NT2/D1 (cell line): ENCODE results near the gene BCL7A.

Source experiments
- DNase-seq: peaks from one replicate; pipeline ENCODE4 v3.0.0-alpha.2; 2011; ENCODE audit warnings: low read depth, low spot score
- H3K27me3 ChIP-seq: 2 replicates; pipeline ENCODE4 v1.6.0; 2011; ENCODE audit warnings: mild to moderate bottlenecking; ENCODE audit not compliant: insufficient read length, insufficient read depth
- H3K36me3 ChIP-seq: 2 replicates; pipeline ENCODE4 v1.6.1; 2011; ENCODE audit warnings: mild to moderate bottlenecking, low read length, mixed read lengths; ENCODE audit not compliant: insufficient read depth, insufficient read length
- H3K4me1 ChIP-seq: 2 replicates; pipeline ENCODE4 v1.5.1; 2011; ENCODE audit not compliant: insufficient read depth, insufficient read length
- H3K4me3 ChIP-seq: 2 replicates; pipeline ENCODE4 v1.5.1; 2011; ENCODE audit warnings: low read depth; ENCODE audit not compliant: insufficient read length
- H3K9ac ChIP-seq: 2 replicates; pipeline ENCODE4 v1.6.0; 2011; ENCODE audit warnings: low read depth; ENCODE audit not compliant: insufficient read length
- H3K9me3 ChIP-seq: 2 replicates; pipeline ENCODE4 v1.5.1; 2011; ENCODE audit warnings: mild to moderate bottlenecking, low read length; ENCODE audit not compliant: insufficient read depth
- SUZ12 ChIP-seq: IDR thresholded peaks from 2 replicates; pipeline ENCODE4 v1.6.1; 2011; ENCODE audit not compliant: insufficient read length, insufficient read depth; ENCODE audit errors: extremely low read depth
- YY1 ChIP-seq: IDR thresholded peaks from 2 replicates; pipeline ENCODE4 v1.6.1; 2011; ENCODE audit not compliant: insufficient read length, insufficient read depth
- ZNF274 ChIP-seq: IDR thresholded peaks from 2 replicates; pipeline ENCODE4 v1.6.1; 2011; ENCODE audit warnings: mild to moderate bottlenecking, low read depth, low read length

BCL7A gene

DNA sequence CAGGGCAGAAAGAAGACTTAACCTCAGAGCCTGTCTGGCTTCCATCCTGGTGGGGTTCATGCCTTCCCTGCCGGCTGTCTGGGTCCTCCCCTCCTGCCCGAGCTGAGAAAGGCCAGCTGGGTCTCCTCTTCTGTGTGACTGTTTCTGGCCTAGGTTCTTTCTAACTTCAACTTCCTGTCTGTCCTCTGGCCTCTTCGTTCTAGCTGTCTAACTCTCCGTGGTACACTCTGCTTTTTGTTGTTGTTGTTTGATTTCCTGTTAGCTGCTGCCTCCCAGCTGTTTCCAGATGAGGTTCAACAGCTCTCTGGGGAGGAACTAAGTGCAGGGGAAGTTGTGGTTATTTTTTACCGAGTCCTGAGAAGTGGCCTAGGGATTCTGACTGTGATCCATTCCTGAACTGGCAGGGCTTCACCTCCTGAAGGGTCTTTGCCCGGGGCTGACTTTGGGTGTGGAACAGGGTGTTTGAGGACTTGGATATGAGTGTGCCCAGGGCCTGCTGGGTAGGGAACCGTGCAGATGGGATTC lies 60.1 kb downstream of the BCL7A start:
- DNase-seq: no peak
- H3K9me3 ChIP-seq: no peaks in the 10 kb centered on the region
- no peak for TF ChIP-seq ZNF274
- H3K9ac ChIP-seq: no peak overlapping the region
- H3K27me3 ChIP-seq: peaks cover 14% of the 10 kb centered on the region
- H3K36me3 ChIP-seq: peaks cover 30% of the 10 kb centered on the region
- peaks cover 7% of the 10 kb centered on the region for H3K4me1 ChIP-seq
- H3K4me3 ChIP-seq: no peak overlapping the region

DNA sequence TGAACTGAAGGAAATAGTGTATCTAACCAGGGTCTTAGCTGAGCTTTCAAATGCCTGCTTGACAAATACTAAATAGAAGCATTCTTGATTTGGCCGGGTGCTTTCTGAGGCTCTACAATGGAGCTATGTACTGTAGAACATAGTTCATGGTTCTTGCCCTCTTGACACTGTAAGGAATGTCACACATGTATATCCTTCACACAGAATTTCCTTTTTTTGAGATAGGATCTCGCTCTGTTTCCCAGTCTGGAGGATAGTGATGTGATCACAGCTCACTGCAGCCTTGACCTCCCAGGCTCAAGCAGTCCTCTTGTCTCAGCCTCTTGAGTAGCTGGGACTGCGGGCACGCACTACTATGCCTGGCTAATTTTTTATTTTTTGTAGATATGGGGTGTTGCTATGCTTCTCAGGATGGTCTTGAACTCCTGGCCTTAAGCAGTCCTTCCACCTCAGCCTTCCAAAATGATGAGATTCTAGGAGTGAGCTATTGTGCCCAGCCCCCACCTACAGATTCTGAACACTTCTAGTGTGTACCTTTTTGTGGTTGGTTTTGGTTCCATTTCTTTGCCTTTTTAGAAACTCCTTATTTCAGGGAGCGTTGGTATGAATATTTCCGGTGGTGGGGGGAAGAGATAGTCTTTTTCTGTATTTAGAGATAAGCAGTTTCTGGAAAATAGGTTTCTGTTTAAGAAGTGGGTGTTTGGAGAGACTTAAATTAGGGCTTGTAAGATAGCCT lies 61.1 kb downstream of the BCL7A start:
- no peaks in the 10 kb centered on the region for H3K9me3 ChIP-seq
- H3K4me1 ChIP-seq: peaks cover 4% of the 10 kb centered on the region
- H3K36me3 ChIP-seq: peaks cover 41% of the 10 kb centered on the region
- no peak for TF ChIP-seq ZNF274
- TF ChIP-seq SUZ12: no peak
- TF ChIP-seq YY1: no peak
- H3K4me3 ChIP-seq: no peak overlapping the region
- DNase-seq: no peak
- no peak overlapping the region for H3K9ac ChIP-seq
- peaks cover 14% of the 10 kb centered on the region for H3K27me3 ChIP-seq

DNA sequence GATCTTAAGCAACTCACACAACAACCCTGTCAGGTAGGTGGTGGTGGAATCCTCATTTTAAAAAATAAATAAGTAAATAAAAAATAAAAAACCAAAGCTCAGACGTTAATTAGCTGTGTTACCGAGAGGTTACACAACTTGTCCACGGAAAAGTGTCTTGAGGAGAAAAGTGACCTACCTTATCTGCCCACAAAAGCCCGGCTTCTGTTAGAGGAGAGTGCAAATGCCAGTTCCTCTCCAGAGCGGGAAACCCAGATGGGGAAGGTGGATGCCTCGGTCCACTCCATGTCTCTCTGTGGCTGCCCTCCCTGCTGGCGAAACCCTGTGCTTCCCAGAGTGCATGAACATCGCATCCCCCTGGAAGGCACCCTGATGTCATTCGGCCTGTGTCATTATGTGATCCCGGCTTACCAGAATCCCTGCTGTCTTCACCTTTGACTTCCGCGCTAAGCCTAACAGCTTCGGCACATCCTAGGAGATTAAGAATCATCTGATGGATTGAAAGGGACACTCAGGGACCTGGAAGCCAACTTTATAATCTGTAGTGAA lies 63.2 kb downstream of the BCL7A start:
- H3K4me3 ChIP-seq: no peak overlapping the region
- peaks cover 6% of the 10 kb centered on the region for H3K27me3 ChIP-seq
- H3K9me3 ChIP-seq: no peaks in the 10 kb centered on the region
- no peak for TF ChIP-seq YY1
- no peak for TF ChIP-seq SUZ12
- TF ChIP-seq ZNF274: no peak
- H3K9ac ChIP-seq: no peak overlapping the region
- H3K36me3 ChIP-seq: peaks cover 53% of the 10 kb centered on the region
- H3K4me1 ChIP-seq: peaks cover 8% of the 10 kb centered on the region
- DNase-seq: no peak

DNA sequence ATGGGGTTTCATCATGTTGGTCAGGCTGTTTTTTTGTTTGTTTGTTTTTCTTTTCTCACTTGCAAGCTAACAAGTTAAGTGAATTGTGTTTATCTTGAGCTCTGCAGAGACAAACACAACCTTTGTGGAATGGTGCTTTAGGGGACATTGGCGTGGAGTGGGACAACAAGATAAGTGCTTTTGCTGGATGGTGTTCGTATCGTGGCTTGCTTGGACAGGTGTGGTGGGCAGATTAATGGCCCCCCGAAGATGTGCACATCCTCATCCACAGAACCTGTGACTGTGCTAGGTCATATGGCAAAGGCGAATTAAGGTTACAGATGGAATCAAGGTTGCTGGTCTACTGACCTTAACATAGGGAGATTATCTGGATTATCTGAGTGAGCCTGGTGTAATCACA lies 63.9 kb downstream of the BCL7A start:
- Histone ChIP-seq H3K27me3 (no peaks in the 10 kb centered on the region), H3K9me3 (no peaks in the 10 kb centered on the region), H3K4me3 (no peak overlapping the region), H3K4me1 (peaks cover 8% of the 10 kb centered on the region), H3K9ac (no peak overlapping the region), H3K36me3 (peaks cover 54% of the 10 kb centered on the region)
- no peak for DNase-seq
- TF ChIP-seq ZNF274 (no peak), YY1 (no peak), SUZ12 (no peak)

DNA sequence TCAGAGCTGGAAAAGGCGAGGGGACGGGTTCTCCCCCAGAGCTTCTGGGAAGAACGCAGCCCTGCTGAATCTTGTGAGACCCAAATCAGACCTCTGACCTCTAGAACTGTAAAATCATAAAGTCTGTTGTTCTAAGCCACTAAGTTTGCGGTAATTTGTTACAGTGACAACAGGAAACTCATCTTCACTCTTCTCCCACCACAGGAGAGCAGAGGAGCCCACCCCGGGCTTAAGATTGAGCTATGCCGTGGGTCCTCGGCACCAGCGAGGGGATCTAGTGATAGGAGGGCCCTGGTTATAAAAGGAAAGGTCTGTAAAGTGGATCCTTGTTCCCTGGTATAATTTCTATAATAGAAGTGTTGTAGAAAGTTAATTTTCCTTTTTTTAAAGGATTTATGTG lies 64.4 kb downstream of the BCL7A start:
- TF ChIP-seq SUZ12: no peak
- TF ChIP-seq YY1: no peak
- TF ChIP-seq ZNF274: no peak
- Histone ChIP-seq H3K9ac (no peak overlapping the region), H3K27me3 (no peaks in the 10 kb centered on the region), H3K4me3 (no peak overlapping the region), H3K4me1 (peaks cover 8% of the 10 kb centered on the region), H3K36me3 (peaks cover 59% of the 10 kb centered on the region), H3K9me3 (no peaks in the 10 kb centered on the region)
- DNase-seq: no peak

DNA sequence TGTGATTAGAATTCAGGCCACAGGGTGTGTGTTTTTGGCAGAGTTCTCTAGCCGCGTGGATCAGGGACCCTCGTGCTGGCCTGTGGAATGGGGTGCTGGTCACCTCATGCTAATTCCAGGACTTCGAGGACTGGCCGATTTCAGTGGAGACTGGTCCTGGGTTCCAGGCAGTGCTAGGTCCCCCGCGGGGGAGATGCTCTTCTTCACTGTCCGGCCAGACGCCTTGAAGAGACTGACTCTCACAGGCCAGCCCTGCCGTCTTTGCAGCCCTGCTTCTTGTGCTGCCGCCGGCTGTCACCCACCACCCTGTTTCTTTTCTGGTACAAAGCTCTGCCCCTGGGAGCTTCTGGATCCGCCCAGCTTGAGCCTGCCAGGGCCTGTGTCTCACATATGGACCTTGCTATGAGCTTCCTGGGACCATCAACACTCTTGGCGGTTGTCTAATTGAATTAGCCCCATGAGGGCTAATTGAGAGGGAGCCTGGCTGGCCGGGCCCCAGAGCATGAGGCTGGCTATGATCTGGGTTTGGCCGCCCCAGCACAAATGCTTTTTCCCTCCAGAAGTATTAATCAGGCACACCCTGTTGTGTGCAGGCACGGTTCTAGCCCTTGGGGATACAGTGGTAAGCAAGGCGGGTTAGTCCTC lies 65.1 kb downstream of the BCL7A start:
- H3K9ac ChIP-seq: no peak overlapping the region
- no peak for TF ChIP-seq SUZ12
- TF ChIP-seq ZNF274: no peak
- TF ChIP-seq YY1: no peak
- no peaks in the 10 kb centered on the region for H3K27me3 ChIP-seq
- H3K36me3 ChIP-seq: peaks cover 60% of the 10 kb centered on the region
- no peaks in the 10 kb centered on the region for H3K9me3 ChIP-seq
- H3K4me3 ChIP-seq: no peak overlapping the region
- H3K4me1 ChIP-seq: peaks cover 5% of the 10 kb centered on the region
- DNase-seq: no peak
